Dendritic cell treated with granulocyte-macrophage colony-stimulating factor and Interleukin-4, amounts not matched to agents 40 ng/mL and 50 ng/mL, for 4 days (primary cell): Measurements from ENCODE around the gene LRRC46.

Source experiments
- H3K27ac Mint-ChIP-seq: one replicate; pipeline ENCODE4 v1.8.0; 2022; ENCODE audit warnings: mild to moderate bottlenecking, mixed read lengths
- H3K27me3 Mint-ChIP-seq: one replicate; pipeline ENCODE4 v1.8.0; 2022; ENCODE audit warnings: mild to moderate bottlenecking, mixed read lengths
- H3K36me3 Mint-ChIP-seq: one replicate; pipeline ENCODE4 v1.8.0; 2022; ENCODE audit warnings: low read depth, mixed read lengths
- H3K4me1 Mint-ChIP-seq: one replicate; pipeline ENCODE4 v1.8.0; 2022; ENCODE audit warnings: low read depth, mixed read lengths
- H3K4me3 Mint-ChIP-seq: one replicate; pipeline ENCODE4 v1.8.0; 2022; ENCODE audit warnings: mild to moderate bottlenecking, moderate library complexity, mixed read lengths
- H3K9me3 Mint-ChIP-seq: one replicate; pipeline ENCODE4 v1.8.0; 2022; ENCODE audit warnings: mixed read lengths
- intact Hi-C: fragments of 100-400 bp; cut with micrococcal nuclease; formaldehyde crosslinking; loops from one replicate; pipeline ENCODE4 v1.15.0; 2022

LRRC46 gene

GRCh38 chr17:47831934-47832327 is 461 bp downstream of the LRRC46 start:
- H3K36me3 Mint-ChIP-seq: peaks cover 44% of the 10 kb centered on the region
- peaks cover 57% of the 10 kb centered on the region for H3K4me1 Mint-ChIP-seq
- H3K9me3 Mint-ChIP-seq: no peaks in the 10 kb centered on the region
- H3K27me3 Mint-ChIP-seq: no peaks in the 10 kb centered on the region
- H3K4me3 Mint-ChIP-seq: peak overlapping the region; percentile 86
- intact Hi-C loops: no loop called here
- H3K27ac Mint-ChIP-seq: peak overlapping the region; percentile 91

- peaks cover 44% of the 10 kb centered on the region for H3K36me3 Mint-ChIP-seq
- no peak overlapping the region for H3K4me3 Mint-ChIP-seq
- peaks cover 51% of the 10 kb centered on the region for H3K4me1 Mint-ChIP-seq
- H3K9me3 Mint-ChIP-seq: no peaks in the 10 kb centered on the region
- H3K27me3 Mint-ChIP-seq: no peaks in the 10 kb centered on the region
- peak overlapping the region; percentile 25 for H3K27ac Mint-ChIP-seq
- intact Hi-C loops: no loop called here
Observed at GRCh38 chr17:47834756-47835155, 3.3 kb downstream of the LRRC46 start.

- no peak overlapping the region for H3K4me3 Mint-ChIP-seq
- peaks cover 51% of the 10 kb centered on the region for H3K4me1 Mint-ChIP-seq
- H3K9me3 Mint-ChIP-seq: no peaks in the 10 kb centered on the region
- intact Hi-C loops: no loop called here
- no peaks in the 10 kb centered on the region for H3K27me3 Mint-ChIP-seq
- H3K36me3 Mint-ChIP-seq: peaks cover 42% of the 10 kb centered on the region
- no peak overlapping the region for H3K27ac Mint-ChIP-seq
Observed at GRCh38 chr17:47836601-47837000, 5.1 kb downstream of the LRRC46 start.

- Mint-ChIP-seq H3K9me3 (no peaks in the 10 kb centered on the region), H3K4me1 (peaks cover 42% of the 10 kb centered on the region), H3K4me3 (no peak overlapping the region), H3K36me3 (peaks cover 42% of the 10 kb centered on the region), H3K27me3 (no peaks in the 10 kb centered on the region), H3K27ac (no peak overlapping the region)
- intact Hi-C loops: no loop called here
Observed at GRCh38 chr17:47837401-47838039, 6.0 kb downstream of the LRRC46 start.

GRCh38 chr17:47838636-47839035 is 7.2 kb downstream of the LRRC46 start:
- peaks cover 32% of the 10 kb centered on the region for H3K4me1 Mint-ChIP-seq
- intact Hi-C loops: no loop called here
- H3K9me3 Mint-ChIP-seq: no peaks in the 10 kb centered on the region
- H3K27ac Mint-ChIP-seq: no peak overlapping the region
- H3K4me3 Mint-ChIP-seq: no peak overlapping the region
- H3K27me3 Mint-ChIP-seq: no peaks in the 10 kb centered on the region
- H3K36me3 Mint-ChIP-seq: peaks cover 42% of the 10 kb centered on the region

- Mint-ChIP-seq H3K4me1 (peaks cover 29% of the 10 kb centered on the region), H3K4me3 (no peak overlapping the region), H3K36me3 (peaks cover 42% of the 10 kb centered on the region), H3K27me3 (peaks cover 3% of the 10 kb centered on the region), H3K27ac (no peak overlapping the region), H3K9me3 (no peaks in the 10 kb centered on the region)
- intact Hi-C loops: no loop called here
Observed at GRCh38 chr17:47839071-47839470, 7.6 kb downstream of the LRRC46 start.

GRCh38 chr17:47840001-47840741 is 8.7 kb downstream of the LRRC46 start:
- Mint-ChIP-seq H3K27ac (peak overlapping the region; percentile 84), H3K9me3 (no peaks in the 10 kb centered on the region), H3K36me3 (peaks cover 42% of the 10 kb centered on the region), H3K27me3 (peaks cover 14% of the 10 kb centered on the region), H3K4me1 (peaks cover 22% of the 10 kb centered on the region), H3K4me3 (peak overlapping the region; percentile 83)
- intact Hi-C loops: loop anchor here (5.0 kb wide), 1 partner anchor 177 kb away; no protein-coding TSS in a partner anchor

- no peaks in the 10 kb centered on the region for H3K9me3 Mint-ChIP-seq
- H3K4me1 Mint-ChIP-seq: peaks cover 18% of the 10 kb centered on the region
- peaks cover 39% of the 10 kb centered on the region for H3K36me3 Mint-ChIP-seq
- peak within 1 kb of the TSS; percentile 84 for H3K27ac Mint-ChIP-seq
- H3K4me3 Mint-ChIP-seq: peak within 1 kb of the TSS; percentile 83
- intact Hi-C loops: loop anchor here (1.0 to 5.0 kb wide), 2 partner anchors 49 to 176 kb away; no protein-coding TSS in a partner anchor
- peaks cover 22% of the 10 kb centered on the region for H3K27me3 Mint-ChIP-seq
Observed at GRCh38 chr17:47840742-47841487, 9.4 kb downstream of the LRRC46 start, which contains the start of gene SCRN2. SCRN2 (minus strand) TSS chr17:47841273; CDS start chr17:47840843, 430 bp downstream.

- H3K4me3 Mint-ChIP-seq: no peak overlapping the region
Observed at GRCh38 chr17:47841488-47842291, 10.2 kb downstream of the LRRC46 start.

GRCh38 chr17:47843391-47843730 is 11.9 kb downstream of the LRRC46 start:
- H3K4me3 Mint-ChIP-seq: no peak overlapping the region
- intact Hi-C loops: loop anchor here (2.0 to 5.0 kb wide), 2 partner anchors 127 to 174 kb away; partner anchors contain the start of gene CDK5RAP3
- H3K36me3 Mint-ChIP-seq: peaks cover 16% of the 10 kb centered on the region
- H3K9me3 Mint-ChIP-seq: no peaks in the 10 kb centered on the region
- H3K4me1 Mint-ChIP-seq: peaks cover 26% of the 10 kb centered on the region
- peaks cover 46% of the 10 kb centered on the region for H3K27me3 Mint-ChIP-seq
- no peak overlapping the region for H3K27ac Mint-ChIP-seq

More at GRCh38 chr17:47841488-47842291, 10.2 kb downstream of the LRRC46 start:
- intact Hi-C loops: loop anchor here (1.0 to 5.0 kb wide), 3 partner anchors 49 to 176 kb away; partner anchors contain the start of gene CDK5RAP3
- Mint-ChIP-seq H3K36me3 (peaks cover 33% of the 10 kb centered on the region), H3K9me3 (no peaks in the 10 kb centered on the region), H3K4me1 (peaks cover 18% of the 10 kb centered on the region), H3K27me3 (peaks cover 29% of the 10 kb centered on the region), H3K27ac (peak overlapping the region; percentile 84)

GRCh38 chr17:47844227-47844626 is 12.8 kb downstream of the LRRC46 start:
- intact Hi-C loops: loop anchor here (5.0 kb wide), 1 partner anchor 173 kb away; no protein-coding TSS in a partner anchor
- Mint-ChIP-seq H3K36me3 (peaks cover 7% of the 10 kb centered on the region), H3K4me3 (no peak overlapping the region), H3K27ac (no peak overlapping the region), H3K27me3 (peaks cover 55% of the 10 kb centered on the region), H3K9me3 (no peaks in the 10 kb centered on the region), H3K4me1 (peaks cover 26% of the 10 kb centered on the region)

GRCh38 chr17:47844814-47845715 is 13.6 kb downstream of the LRRC46 start:
- Mint-ChIP-seq H3K36me3 (peaks cover 6% of the 10 kb centered on the region), H3K27ac (no peak overlapping the region), H3K9me3 (no peaks in the 10 kb centered on the region), H3K4me1 (peaks cover 24% of the 10 kb centered on the region), H3K4me3 (no peak overlapping the region), H3K27me3 (peaks cover 63% of the 10 kb centered on the region)
- intact Hi-C loops: loop anchor here (5.0 kb wide), 1 partner anchor 172 kb away; no protein-coding TSS in a partner anchor
